Breast epithelium (tissue), 4 donors: ENCODE data around the gene VHLL. TPM values are rescaled to one million over a fixed set of nuclear protein-coding genes. Genes with fewer than 3 reads are reported as not detected.
A peak's percentile ranks its signal among the peaks of the same experiment; 100 is the strongest.

Experiments used
- DNase-seq, 2 donors: peaks; one replicate each; pipeline ENCODE4 v3.0.0-alpha.2; 2019; ENCODE audit warnings: low spot score in 2 of 2
- H3K27ac ChIP-seq, 2 donors: fragments of 200-600 bp; sonication (generic) in 1 of 2; one replicate each; pipeline ENCODE4 v1.5.1; 2016 to 2019; ENCODE audit warnings: mild to moderate bottlenecking in 1 of 2
- H3K27me3 ChIP-seq, 2 donors: fragments of 200-600 bp; sonication (generic) in 1 of 2; one replicate each; pipeline versions ENCODE4 v1.5.1 to v1.6.0; 2017 to 2019; ENCODE audit warnings: control low read depth in 1 of 2, mild to moderate bottlenecking in 1 of 2
- H3K36me3 ChIP-seq: fragments of 200-600 bp; one replicate; pipeline ENCODE4 v1.5.1; 2019
- H3K4me1 ChIP-seq, 2 donors: fragments of 200-600 bp; sonication (generic); one replicate each; pipeline ENCODE4 v1.5.1; 2016 to 2019; ENCODE audit warnings: control low read depth in 1 of 2
- H3K4me3 ChIP-seq, 3 donors: fragments of 200-600 bp; sonication (generic); 1 replicate in 2 of 3; 2 replicates in 1 of 3; pipeline ENCODE4 v1.5.1; 2016 to 2019; ENCODE audit warnings: mild to moderate bottlenecking in 3 of 3, moderate library complexity in 2 of 3
- H3K9me3 ChIP-seq, 2 donors: fragments of 200-600 bp; sonication (generic) in 1 of 2; one replicate each; pipeline ENCODE4 v1.5.1; 2016 to 2019; ENCODE audit warnings: control low read depth in 1 of 2
- CTCF ChIP-seq, 3 donors: fragments of 450-650 bp; IDR thresholded peaks; one replicate each; pipeline ENCODE4 v1.5.1; 2016 to 2017; ENCODE audit warnings: antibody characterized with exemption in 3 of 3, mild to moderate bottlenecking in 3 of 3, moderate library complexity in 3 of 3
- POLR2A ChIP-seq: fragments of 450-650 bp; IDR thresholded peaks from one replicate; pipeline ENCODE4 v1.6.1; 2016; ENCODE audit warnings: antibody characterized with exemption, mild to moderate bottlenecking, moderate library complexity
- POLR2AphosphoS5 ChIP-seq, 3 donors: sonication (generic); formaldehyde crosslinking; IDR thresholded peaks; one replicate each; pipeline ENCODE4 v1.6.1; 2017; ENCODE audit warnings: antibody characterized with exemption in 3 of 3
- intact Hi-C: fragments of 100-400 bp; cut with DNase I; formaldehyde crosslinking; loops from one replicate; pipeline ENCODE4 v1.15.1; 2023; ENCODE audit warnings: low total_unique reads
- total RNA-seq, 3 donors: library from RNA; depleted of rRNA; stranded (reverse); fragments of >200 nt; gene quantifications; one replicate each; pipeline ENCODE4 v1.1.0, GENCODE V29; 2016

VHLL gene
- total RNA-seq, 3 donors from 2014 or later, result 0.98 TPM; not detected in 2

- TF ChIP-seq POLR2AphosphoS5 (IDR thresholded peaks at IDR 0.05) (no peak), POLR2A (no peak), CTCF (IDR thresholded peaks at IDR 0.05) (no peak)
- H3K4me3 ChIP-seq, result peak overlapping the region in 2 of 3 donors; percentile 44 to 60
- H3K27ac ChIP-seq, result peak overlapping the region; percentile 57 to 60
- H3K36me3 ChIP-seq, result no peaks in the 10 kb centered on the region
- peaks cover 0 to 18% of the 10 kb centered on the region in 2 donors for H3K4me1 ChIP-seq
- intact Hi-C loops, result no loop called here
- H3K27me3 ChIP-seq, result no peaks in the 10 kb centered on the region
- no peak for DNase-seq
- no peaks in the 10 kb centered on the region for H3K9me3 ChIP-seq
These were observed 14.3 kb downstream of the VHLL start for GRCh38 chr1:156284757-156285156.

GRCh38 chr1:156284112-156284511, 15.0 kb downstream of the VHLL start, which contains the start of gene TMEM79:
TSS of gene TMEM79 (plus strand) at chr1:156284325. CDS start at chr1:156285227, 902 bp downstream.
- intact Hi-C loops, result no loop called here
- Histone ChIP-seq H3K4me1 (peaks cover 0 to 18% of the 10 kb centered on the region in 2 donors), H3K27me3 (no peaks in the 10 kb centered on the region), H3K9me3 (no peaks in the 10 kb centered on the region), H3K4me3 (peak within 1 kb of the TSS; percentile 77 to 96 (median 89)), H3K27ac (peak within 1 kb of the TSS; percentile 88 to 94), H3K36me3 (no peaks in the 10 kb centered on the region)
- no peak for TF ChIP-seq POLR2A
- no peak for DNase-seq

- no peak for DNase-seq
- TF ChIP-seq POLR2A (no peak), POLR2AphosphoS5 (IDR thresholded peaks at IDR 0.05) (no peak), CTCF (IDR thresholded peaks at IDR 0.05) (no peak)
- H3K4me3 ChIP-seq, result peak overlapping the region; percentile 77 to 96 (median 89)
- H3K36me3 ChIP-seq, result no peaks in the 10 kb centered on the region
- H3K9me3 ChIP-seq, result no peaks in the 10 kb centered on the region
- peaks cover 0 to 18% of the 10 kb centered on the region in 2 donors for H3K4me1 ChIP-seq
- H3K27ac ChIP-seq, result peak overlapping the region; percentile 88 to 94
- H3K27me3 ChIP-seq, result no peaks in the 10 kb centered on the region
- intact Hi-C loops, result no loop called here
These were observed 15.6 kb downstream of the VHLL start for GRCh38 chr1:156283521-156283920.

GRCh38 chr1:156282479-156283222, 16.5 kb downstream of the VHLL start, which contains the start of gene SMG5:
TSS of gene SMG5 (minus strand) at chr1:156282825. CDS start at chr1:156282680, 145 bp downstream.
- H3K36me3 ChIP-seq, result no peaks in the 10 kb centered on the region
- H3K4me1 ChIP-seq, result peaks cover 0 to 18% of the 10 kb centered on the region in 2 donors
- H3K4me3 ChIP-seq, result peak within 1 kb of the TSS; percentile 77 to 96 (median 89)
- peak; percentile 96 to 97 for DNase-seq
- H3K27me3 ChIP-seq, result no peaks in the 10 kb centered on the region
- intact Hi-C loops, result no loop called here
- TF ChIP-seq CTCF (IDR thresholded peaks at IDR 0.05) (no peak), POLR2AphosphoS5 (IDR thresholded peaks at IDR 0.05) (peak; percentile 90 to 94 (median 93)), POLR2A (peak; percentile 83)
- H3K9me3 ChIP-seq, result no peaks in the 10 kb centered on the region
- H3K27ac ChIP-seq, result peak within 1 kb of the TSS; percentile 88 to 94

- Histone ChIP-seq H3K27me3 (no peaks in the 10 kb centered on the region), H3K4me1 (peaks cover 0 to 18% of the 10 kb centered on the region in 2 donors), H3K9me3 (no peaks in the 10 kb centered on the region), H3K36me3 (no peaks in the 10 kb centered on the region), H3K27ac (peak overlapping the region; percentile 88 to 94), H3K4me3 (peak overlapping the region; percentile 77 to 96 (median 89))
- DNase-seq, result peak in 1 of 2 donors; percentile 30
- TF ChIP-seq POLR2AphosphoS5 (IDR thresholded peaks at IDR 0.05) (no peak), POLR2A (no peak), CTCF (IDR thresholded peaks at IDR 0.05) (no peak)
- intact Hi-C loops, result no loop called here
These were observed 17.2 kb downstream of the VHLL start for GRCh38 chr1:156281693-156282478.
